ENCODE measurements around the gene ATPAF1.
"Not testable (repeated sequence)": the region's sequence is repeated elsewhere in the genome, so short reads cannot be mapped to it uniquely, and the experiment has no call there.

ATPAF1 gene

GRCh38 chr1:46699666-46700065 is 31.5 kb upstream of the ATPAF1 start:
- no peak for TF ChIP-seq CTCF (IDR thresholded peaks at IDR 0.05; ENCODE audit: extremely low read depth, missing control alignments)
- no peak for DNase-seq (ENCODE audit: low spot score)

DNA sequence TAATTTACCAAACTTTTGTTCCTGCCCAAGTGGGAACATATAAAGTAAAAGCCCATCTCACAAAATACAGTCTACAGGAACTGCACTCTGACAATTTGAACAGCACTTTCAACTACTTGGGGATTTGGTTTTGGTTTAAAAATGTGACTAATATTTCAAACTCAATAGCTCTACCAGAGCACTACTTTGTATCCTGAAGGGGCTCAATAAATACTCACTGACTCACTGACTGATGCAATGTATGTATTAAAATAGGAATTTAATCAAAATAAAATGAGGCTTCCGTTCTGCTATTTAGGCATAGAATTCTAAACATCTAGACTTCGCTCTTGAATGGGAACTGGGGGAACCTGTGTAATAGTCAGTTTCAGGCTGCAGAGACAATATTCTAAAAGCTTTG is 28.9 kb upstream of the ATPAF1 start:
- DNase-seq (ENCODE audit: low spot score): no peak
- TF ChIP-seq CTCF (IDR thresholded peaks at IDR 0.05; ENCODE audit: extremely low read depth, missing control alignments): no peak

DNA sequence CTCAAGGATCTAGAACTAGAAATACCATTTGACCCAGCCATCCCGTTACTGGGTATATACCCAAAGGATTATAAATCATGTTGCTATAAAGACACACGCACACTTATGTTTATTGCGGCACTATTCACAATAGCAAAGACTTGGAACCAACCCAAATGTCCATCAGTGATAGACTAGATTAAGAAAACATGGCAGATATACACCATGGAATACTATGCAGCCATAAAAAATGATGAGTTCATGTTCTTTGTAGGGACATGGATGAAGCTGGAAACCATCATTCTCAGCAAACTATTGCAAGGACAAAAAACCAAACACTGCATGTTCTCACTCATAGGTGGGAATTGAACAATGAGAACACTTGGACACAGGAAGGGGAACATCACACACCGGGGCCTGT is 26.5 kb upstream of the ATPAF1 start:
- not testable (repeated sequence) for DNase-seq (ENCODE audit: low spot score)

GRCh38 chr1:46692811-46693770 is 24.9 kb upstream of the ATPAF1 start:
- no peak for TF ChIP-seq CTCF (IDR thresholded peaks at IDR 0.05; ENCODE audit: extremely low read depth, missing control alignments)
- no peak for DNase-seq (ENCODE audit: low spot score)

DNA sequence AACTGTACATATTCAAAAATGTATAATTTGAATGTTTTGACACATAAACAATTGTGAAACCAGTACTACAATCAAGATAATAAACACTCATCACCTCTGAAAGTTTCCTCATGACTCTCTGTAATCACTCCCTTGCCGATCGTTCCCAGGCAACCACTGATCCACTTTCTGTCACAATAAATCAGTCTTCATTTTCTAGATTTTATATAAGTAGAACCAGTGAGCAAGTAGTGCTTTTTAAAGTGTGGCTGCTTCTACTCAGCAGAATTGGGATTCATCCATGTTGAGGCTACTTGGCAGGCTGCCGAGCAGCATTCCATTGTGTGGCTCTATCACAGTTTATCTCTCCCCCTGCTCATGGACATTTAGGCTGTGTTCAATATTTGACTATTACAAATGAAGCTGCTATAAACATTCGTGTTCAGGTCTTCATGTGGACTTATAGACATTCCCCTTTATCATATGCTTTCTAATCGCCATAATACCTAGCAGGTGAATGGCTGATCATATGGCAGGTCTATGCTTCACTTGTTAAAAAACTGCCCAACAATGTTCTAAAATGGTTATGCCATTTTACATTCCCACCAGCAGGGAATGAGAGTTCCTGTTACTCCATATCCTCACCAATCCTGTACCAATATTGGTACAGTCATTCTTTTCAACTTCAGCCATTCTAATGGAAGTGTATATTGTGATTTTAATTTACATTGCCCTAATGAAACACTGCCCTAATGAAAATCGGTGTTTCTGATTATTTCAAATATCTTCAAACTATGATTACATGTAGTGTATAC is 24.0 kb upstream of the ATPAF1 start:
- no peak for TF ChIP-seq CTCF (IDR thresholded peaks at IDR 0.05; ENCODE audit: extremely low read depth, missing control alignments)
- DNase-seq (ENCODE audit: low spot score): no peak

- DNase-seq (ENCODE audit: low spot score): no peak
- no peak for TF ChIP-seq CTCF (IDR thresholded peaks at IDR 0.05; ENCODE audit: extremely low read depth, missing control alignments)
Observed at GRCh38 chr1:46690931-46691421, 22.8 kb upstream of the ATPAF1 start.

DNA sequence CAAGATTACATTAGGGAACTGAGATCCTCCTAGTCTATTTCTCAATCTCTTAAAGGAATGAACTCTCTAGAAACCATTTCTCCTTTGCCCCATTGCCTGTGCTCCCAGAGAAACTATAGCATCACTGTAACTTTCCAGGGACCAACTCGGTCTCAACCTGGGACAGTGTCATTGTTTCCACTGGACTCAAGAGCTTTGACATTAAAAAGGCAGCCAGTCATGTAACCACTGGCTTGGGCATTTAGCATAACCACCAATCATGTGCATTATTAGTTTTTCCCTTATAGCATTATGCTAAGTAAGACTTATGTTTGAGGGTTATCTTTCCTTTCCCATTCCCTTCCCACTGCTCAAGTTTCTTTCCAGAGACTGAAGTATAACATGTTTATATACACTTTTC is 21.7 kb upstream of the ATPAF1 start:
- no peak for TF ChIP-seq CTCF (IDR thresholded peaks at IDR 0.05; ENCODE audit: extremely low read depth, missing control alignments)
- no peak for DNase-seq (ENCODE audit: low spot score)
